ENCODE results near the gene OSBP2.

OSBP2 gene

GRCh38 chr22:30934053-30934452 lies 239.4 kb downstream of the OSBP2 start:
- no peak for TF ChIP-seq CTCF (IDR thresholded peaks at IDR 0.05; ENCODE audit: borderline replicate concordance, insufficient read depth, low read depth, low read length)
- H3K4me3 ChIP-seq (ENCODE audit: low read depth, low read length) = no peak overlapping the region

GRCh38 chr22:30940685-30941362 lies 246.2 kb downstream of the OSBP2 start:
- TF ChIP-seq CTCF (IDR thresholded peaks at IDR 0.05; ENCODE audit: borderline replicate concordance, insufficient read depth, low read depth, low read length) = no peak

GRCh38 chr22:30941363-30941740 lies 246.7 kb downstream of the OSBP2 start:
- no peak for TF ChIP-seq CTCF (IDR thresholded peaks at IDR 0.05; ENCODE audit: borderline replicate concordance, insufficient read depth, low read depth, low read length)

More at GRCh38 chr22:30940685-30941362, 246.2 kb downstream of the OSBP2 start:
- no peak overlapping the region for H3K4me3 ChIP-seq (ENCODE audit: low read depth, low read length)

GRCh38 chr22:30943368-30943767 lies 248.7 kb downstream of the OSBP2 start:
- no peak overlapping the region for H3K4me3 ChIP-seq (ENCODE audit: low read depth, low read length)
- TF ChIP-seq CTCF (IDR thresholded peaks at IDR 0.05; ENCODE audit: borderline replicate concordance, insufficient read depth, low read depth, low read length) = no peak

More at GRCh38 chr22:30941363-30941740, 246.7 kb downstream of the OSBP2 start:
- H3K4me3 ChIP-seq (ENCODE audit: low read depth, low read length) = no peak overlapping the region

- no peak overlapping the region for H3K4me3 ChIP-seq (ENCODE audit: low read depth, low read length)
- TF ChIP-seq CTCF (IDR thresholded peaks at IDR 0.05; ENCODE audit: borderline replicate concordance, insufficient read depth, low read depth, low read length) = no peak
Measured at GRCh38 chr22:30944986-30945385, 250.3 kb downstream of the OSBP2 start.

- TF ChIP-seq CTCF (IDR thresholded peaks at IDR 0.05; ENCODE audit: borderline replicate concordance, insufficient read depth, low read depth, low read length) = no peak
- H3K4me3 ChIP-seq (ENCODE audit: low read depth, low read length) = no peak overlapping the region
Measured at GRCh38 chr22:30945653-30946052, 251.0 kb downstream of the OSBP2 start.

GRCh38 chr22:30946354-30946753 lies 251.7 kb downstream of the OSBP2 start:
- no peak overlapping the region for H3K4me3 ChIP-seq (ENCODE audit: low read depth, low read length)
- TF ChIP-seq CTCF (IDR thresholded peaks at IDR 0.05; ENCODE audit: borderline replicate concordance, insufficient read depth, low read depth, low read length) = no peak
